NCI-H1436 treated with DMSO at 0.1 percent for 48 hours (cell line): ENCODE data around the gene NME4.

Experiments used
- DNase-seq: peaks from one replicate; lab custom pipeline; 2025; lab: John Stamatoyannopoulos, UW

Gene NME4

GRCh38 chr16:363766-364490 is 33.1 kb upstream of the NME4 start:
- DNase-seq = no peak

DNA sequence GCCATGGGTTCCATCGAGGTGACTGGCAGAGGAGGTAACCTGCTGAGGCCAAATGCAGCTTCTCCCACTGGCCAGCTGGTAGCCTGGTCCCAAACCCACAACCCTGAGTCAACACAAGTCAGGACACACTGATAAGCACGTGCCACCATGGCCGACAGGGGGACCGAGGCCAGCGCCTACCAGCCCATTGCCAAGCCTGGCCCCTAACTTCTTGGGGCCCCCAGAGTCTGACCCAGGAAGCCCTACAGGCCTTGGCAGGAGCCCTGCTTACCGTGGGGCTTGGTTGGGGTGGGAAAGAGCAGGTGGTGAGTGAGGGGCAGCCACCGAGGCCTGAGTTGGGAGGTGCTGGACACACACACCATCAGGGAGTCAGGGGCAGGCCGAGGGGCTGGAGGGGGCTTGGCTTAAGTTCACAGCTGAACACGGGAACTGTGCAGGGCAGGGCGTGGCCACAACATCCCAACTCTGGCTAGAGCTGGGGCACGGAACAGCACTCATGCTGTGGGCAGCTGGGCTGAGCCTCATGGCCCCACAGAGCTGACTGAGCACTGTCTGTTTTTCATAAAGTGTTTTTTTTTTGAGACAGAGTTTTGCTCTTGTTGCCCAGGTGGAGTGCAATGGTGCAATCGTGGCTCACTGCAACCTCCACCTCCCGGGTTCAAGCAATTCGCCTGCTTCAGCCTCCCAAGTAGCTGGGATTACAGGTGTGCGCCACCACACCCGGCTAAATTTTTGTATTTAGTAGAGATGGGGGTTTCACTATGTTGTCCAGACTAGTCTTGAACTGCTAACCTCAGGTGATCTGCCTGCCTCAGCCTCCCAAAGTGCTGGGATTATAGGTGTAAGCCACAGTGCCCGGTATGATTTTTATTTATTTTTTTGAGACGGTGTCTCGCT is 32.2 kb upstream of the NME4 start:
- DNase-seq = no peak

DNA sequence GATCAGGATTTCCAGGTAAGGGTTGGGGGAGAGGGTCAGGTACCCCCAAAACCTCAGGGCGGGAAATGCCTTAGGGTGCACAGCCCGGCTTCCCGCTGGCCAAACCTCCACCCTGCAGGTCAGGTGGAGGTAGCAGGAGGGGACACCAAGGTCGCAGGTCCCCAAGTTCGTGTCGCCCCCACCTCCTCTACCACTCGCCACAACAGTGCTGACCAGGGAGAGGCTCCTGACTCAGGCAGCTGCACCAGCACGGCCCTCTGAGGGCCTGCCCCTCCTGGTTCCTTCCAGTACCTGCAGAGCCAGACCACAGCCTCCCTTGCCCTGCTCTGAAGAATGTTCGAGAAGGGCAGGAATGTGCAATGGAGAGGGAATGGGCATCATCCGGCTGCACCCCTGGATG is 30.5 kb upstream of the NME4 start:
- DNase-seq = no peak

GRCh38 chr16:367333-367903 is 29.6 kb upstream of the NME4 start:
- no peak for DNase-seq

DNA sequence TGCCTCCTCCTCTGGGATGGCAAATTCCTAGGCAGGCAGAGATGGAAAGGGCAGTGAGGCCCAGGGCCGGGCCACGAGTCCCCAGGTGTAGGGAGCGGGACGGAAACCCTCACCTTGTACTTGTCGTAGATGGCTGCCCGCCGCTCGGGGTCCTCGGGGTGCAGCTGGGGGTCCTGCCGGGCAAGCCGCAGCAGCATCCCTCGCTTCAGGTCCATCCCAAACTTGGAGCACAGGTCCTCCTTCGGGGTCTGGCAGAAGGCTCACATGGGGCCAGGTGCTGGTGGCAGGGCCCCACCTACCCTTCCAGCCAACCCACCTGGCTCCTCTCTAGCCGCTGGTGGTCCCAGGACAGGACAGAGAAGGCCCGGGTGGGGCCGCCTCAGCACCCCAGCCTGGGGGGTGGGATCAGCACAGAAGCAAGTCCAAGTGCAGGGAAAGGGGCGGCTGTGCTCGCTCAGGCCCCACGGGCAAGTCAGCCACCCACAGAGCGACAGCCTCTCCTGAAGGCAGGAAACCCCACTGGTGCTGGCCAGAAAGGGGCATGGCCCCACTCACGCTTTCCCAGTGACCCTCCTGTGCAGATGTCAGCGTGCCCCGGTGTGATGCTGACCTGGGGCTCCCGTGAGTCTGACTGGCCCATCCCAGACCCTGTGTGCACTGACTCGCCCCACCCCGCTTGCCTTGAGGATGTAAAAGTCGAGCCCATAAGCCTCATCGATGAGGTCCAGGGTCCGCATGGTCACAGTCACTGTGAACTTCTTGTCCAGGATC is 28.4 kb upstream of the NME4 start:
- no peak for DNase-seq

DNA sequence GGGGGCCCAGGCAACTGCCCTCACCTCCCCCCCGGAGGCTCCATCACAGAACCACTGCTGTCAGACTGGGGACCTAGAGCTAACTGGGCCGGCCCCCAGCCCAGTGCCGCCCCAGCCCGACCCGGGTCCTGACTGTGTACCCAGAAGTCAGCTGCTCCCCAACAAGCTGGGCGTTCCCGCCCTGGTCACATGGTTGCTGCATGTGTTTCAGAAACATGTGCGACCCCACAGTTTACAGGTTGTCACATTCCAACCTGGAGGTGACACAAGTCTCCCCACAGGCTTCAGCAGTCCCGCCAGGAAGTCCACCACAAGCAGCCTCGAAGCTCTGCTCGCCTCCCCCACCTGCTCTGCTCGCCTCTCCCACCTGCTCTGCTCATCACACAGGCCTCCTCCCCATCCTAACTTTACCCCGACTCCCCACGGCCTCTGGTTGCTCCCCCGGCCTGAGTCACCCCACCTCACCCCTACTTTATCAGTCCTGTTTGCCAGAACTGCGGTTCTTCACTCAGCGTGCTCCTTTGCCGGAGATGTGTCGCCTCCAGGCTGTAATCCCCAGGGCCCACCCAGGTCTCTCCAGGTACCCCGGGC is 27.6 kb upstream of the NME4 start:
- no peak for DNase-seq

DNA sequence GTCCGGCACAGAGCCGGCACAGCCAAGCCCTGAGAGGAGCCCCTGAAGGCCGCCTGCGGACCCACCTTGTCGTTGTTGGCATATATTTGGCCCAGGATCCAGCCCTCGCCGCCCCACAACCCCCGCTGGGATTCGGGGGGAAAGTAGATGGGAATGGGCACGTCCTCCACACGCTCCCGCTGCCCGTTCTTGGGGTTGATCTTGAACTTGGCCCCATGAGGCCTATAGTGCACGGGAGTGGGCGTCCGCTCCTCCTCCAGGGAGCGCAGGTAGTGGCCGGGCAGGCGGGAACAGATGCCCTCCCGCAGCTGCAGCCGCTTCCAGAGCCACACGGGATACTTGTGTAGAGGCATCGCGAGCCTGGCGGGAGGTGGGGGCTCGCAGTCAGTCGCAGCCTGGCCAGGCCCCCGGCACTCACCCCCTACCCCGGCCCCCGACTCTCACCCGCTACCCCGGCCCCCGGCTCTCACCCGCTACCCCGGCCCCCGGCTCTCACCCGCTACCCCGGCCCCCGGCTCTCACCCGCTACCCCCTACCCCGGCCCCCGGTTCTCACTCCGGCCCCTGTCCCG is 27.0 kb upstream of the NME4 start:
- no peak for DNase-seq

DNA sequence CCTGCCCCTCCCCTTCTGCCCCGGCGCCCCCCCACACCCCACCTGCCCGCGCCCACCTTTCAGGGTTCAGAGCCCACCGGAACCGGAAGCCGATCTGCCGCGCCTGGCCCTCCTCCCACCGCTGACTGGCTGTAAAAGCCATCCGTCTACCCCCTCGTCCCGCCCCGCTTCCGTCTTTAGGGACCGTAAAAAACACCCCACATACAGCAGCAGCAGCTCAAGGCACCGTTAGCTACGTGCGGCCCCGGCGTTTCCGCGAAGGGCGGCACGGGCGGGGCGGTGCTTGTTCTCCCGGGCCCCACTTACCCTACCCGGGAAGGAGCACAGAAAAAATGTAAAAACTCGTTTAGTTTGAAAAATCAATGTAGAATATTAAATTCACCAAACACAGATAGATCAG is 26.6 kb upstream of the NME4 start, which contains the start of gene MRPL28:
TSS of gene MRPL28 (minus strand) at position 96 of the 400 bp plus-strand sequence. CDS start 320 bp downstream, outside the sequence.
- DNase-seq = peak; percentile 47

DNA sequence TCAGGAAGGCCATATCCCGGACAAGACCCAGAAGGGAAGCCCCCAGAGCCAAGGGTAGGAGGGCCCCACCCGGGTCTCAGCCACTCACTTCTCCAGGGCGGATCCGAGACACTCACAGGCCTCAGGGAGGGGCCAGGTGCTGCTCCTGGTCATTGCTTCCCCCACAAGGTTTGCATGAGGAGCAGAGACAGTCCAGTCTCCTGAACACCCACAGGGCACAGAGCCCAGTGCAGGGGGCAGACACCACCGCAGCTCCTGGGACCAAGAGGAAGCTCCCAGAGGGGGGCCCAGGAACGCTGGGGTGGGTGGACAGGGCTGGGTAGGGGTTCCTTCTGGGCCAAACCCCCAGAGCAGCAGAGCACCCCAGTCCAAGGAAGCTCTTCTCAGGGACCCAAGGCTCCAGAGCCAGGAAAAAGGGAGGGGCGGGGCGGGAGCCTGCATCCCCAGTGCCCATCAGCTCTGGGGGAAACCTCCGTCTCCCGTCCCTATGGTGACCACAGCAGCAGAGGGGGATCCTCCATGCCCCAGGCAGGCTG is 26.0 kb upstream of the NME4 start:
- no peak for DNase-seq

- no peak for DNase-seq
Observed at GRCh38 chr16:371515-372301, 25.3 kb upstream of the NME4 start.

GRCh38 chr16:372302-372983 is 24.6 kb upstream of the NME4 start:
- DNase-seq = no peak

DNA sequence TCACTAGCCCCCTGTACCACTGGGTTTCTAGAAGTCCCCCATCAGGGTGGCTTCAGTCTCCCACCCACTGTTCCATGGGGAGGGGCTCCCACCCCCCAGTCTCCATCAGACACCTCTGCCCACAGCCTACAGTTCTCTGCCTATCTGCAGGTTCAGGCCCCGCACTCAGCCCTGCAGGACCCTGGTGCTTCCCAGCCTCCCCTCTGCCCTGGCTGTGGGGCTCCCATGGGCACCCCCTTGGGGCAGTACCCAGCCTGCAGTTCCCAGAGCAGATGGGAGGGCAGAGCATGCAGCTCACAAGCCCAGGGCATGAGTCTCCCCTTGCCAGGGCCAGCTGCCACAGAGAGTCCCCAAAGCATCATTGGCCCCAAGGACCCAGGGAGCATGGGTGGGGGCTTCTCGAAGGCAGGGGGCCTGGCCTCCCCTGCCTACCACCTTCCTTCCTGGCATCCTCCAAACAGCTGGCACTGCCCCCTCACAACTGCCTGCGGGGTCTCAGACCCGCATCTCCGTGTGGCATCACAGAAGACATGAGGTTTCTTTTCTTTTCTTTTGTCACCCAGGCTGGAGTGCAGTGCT is 23.9 kb upstream of the NME4 start:
- DNase-seq = no peak

DNA sequence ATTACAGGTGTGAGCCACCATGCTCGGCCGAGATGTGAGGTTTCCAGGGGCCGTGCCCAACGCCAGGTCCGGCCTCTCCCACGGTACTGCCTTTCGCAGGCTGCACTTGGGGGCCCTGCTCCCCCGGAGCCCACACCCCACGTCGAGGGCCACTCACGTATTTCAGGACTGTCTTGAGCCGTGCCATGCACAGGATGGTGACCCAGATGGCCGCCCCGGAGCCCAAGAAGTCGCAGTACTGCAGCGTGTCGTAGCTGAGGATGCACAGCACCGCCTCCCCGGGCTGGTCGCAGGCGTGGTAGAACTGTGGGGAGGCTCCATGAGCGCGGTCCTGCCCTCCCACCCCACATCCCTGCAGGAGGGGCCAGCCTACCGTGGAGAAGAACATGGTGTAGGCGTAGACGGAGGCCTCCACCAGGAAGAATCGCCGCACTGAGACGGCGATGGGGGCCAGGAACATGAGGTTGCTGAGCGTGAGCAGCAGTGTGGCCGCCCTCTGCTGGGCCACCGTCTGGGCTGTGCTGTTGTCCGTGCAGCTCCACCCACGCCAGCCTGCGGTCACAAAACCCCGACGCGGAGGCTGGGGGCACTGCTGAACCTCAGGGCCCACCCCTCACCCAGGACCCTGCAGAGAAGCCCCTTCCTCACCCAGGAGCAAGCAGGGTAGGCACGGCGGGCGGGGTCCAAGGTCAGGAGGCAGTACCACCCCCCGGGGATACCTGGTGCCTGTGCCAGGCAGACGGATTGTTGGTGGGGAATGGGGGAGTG is 23.0 kb upstream of the NME4 start:
- no peak for DNase-seq

GRCh38 chr16:374616-374926 is 22.4 kb upstream of the NME4 start:
- no peak for DNase-seq

- DNase-seq = no peak
Observed at GRCh38 chr16:375212-375611, 21.8 kb upstream of the NME4 start.

GRCh38 chr16:375927-376816 is 20.8 kb upstream of the NME4 start:
- DNase-seq = no peak

DNA sequence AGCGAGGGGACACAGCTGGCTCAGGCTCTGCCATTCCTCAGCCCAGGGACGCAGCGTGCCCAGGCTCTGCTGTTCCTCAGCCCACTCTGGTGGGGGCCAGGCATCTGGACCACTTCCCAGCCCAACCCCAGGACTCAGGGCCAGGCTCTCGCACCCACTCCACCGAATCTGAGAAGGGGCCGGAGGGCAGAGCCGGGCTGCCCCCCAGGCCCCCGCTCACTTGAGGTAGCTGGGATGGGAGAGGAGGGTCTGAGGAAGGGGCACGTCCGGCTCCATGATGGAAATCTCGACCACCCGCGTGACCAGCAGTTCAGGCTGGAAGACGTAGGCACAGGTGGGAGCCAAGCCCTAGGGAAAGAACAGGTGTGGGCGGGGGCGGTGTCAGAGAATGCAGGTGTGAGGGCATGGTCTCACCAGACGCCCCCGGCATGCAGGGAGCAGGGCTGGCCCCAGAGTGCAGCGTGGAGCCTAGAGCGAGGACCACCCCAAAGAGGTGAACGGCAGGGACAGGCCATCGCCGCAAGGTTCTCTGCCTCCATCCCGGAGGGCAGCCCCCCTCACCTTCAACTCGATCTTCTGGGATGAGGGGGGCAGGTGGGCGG is 20.1 kb upstream of the NME4 start:
- no peak for DNase-seq
